Myocyte (in vitro differentiated cells): Measurements from ENCODE around the gene CCDC188. TPM values are rescaled to one million over a fixed set of nuclear protein-coding genes. Genes with fewer than 3 reads are reported as not detected.

Experiments used
- DNase-seq: peaks from one replicate; pipeline ENCODE4 v3.0.0-alpha.2; 2012; ENCODE audit warnings: low read depth
- total RNA-seq: library from RNA; depleted of rRNA; stranded (reverse); fragments of >200 nt; gene quantifications from 2 replicates; pipeline ENCODE4 v1.2.3, GENCODE V29; 2014

Gene CCDC188
- total RNA-seq, 1 donor from 2014 or later, result 0.40 TPM

DNA sequence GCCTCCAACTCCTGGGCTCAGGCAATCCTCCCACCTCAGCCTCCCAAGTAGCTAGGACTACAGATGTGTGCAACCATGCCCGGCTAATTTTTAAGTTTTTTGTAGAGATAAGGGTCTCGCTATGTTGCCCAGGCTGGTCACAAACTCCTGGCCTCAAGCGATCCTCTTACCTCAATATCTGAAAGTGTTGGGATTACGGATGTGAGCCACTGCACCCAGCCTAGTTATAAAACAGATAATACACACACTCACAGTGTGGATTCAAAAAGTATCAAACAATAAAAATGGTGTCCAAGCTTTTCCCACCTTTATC is 377 bp upstream of the CCDC188 start:
- DNase-seq, result no peak

DNA sequence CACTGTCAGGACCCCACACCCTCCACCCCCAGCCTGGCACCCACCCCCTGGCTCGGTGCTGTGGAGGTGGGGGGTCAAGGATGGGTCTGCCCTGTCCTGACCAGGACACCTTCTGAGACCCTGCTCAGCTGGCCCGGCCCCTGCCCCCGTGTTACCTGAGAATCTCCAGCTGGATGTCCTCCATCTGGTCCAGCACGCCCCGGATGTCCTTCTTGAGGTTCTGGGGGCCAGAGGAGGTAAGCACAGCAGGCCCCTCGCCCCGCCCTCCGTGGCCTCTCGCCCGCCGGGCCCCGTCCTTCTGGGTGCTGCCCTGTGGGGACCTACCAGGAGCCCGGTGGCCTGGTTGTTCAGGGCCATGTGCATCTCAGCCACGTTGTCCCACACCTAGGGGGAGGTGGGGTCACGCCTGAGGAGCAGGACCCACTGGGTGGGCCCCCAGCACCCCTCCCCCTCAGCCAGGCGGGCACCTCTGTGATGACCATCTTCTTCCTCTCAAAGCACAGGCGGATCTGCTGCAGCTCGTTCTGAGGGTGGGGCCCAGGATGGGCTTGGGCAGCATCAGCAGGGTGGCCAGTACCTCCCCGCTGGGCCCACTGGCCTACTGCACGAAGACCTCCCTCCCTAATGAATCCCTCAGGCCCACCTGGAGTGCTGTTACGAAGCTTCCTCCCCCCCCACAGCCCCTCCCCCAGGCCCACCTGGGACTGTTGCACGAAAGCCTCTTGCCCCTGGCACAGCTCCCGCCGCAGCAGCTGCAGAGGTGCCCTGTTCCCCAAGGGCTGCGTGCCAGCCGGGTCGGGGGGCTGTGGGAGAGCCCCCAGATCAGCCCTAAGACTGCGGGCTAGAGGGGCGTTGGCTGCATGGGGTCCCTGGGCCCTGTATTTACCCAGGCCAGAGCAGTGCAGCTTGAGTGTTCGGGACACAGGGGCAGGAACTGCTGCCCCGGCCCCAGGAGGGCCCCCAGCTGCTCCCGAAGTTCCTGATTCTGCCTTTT is 1.3 kb downstream of the CCDC188 start:
- no peak for DNase-seq

DNA sequence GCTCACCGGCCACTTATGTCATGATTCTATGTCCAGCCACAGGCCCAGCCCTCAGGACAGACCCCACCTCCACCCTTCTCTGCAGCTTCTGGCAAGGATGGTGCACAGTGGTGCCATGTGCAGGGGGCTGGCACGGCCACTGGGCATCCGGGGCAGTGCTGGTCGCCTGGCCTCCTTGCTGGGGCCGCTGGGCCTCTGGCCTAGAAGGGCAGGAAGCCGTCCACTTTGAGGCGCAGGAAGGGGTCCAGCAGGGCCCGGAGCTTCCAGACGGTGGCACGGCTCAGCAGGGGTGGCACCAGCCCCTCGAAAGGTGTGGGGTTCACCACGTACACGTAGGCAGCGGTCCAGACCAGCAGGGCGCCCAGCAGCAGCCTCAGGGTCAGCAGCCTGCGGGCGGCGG is 2.4 kb downstream of the CCDC188 start:
- no peak for DNase-seq

DNA sequence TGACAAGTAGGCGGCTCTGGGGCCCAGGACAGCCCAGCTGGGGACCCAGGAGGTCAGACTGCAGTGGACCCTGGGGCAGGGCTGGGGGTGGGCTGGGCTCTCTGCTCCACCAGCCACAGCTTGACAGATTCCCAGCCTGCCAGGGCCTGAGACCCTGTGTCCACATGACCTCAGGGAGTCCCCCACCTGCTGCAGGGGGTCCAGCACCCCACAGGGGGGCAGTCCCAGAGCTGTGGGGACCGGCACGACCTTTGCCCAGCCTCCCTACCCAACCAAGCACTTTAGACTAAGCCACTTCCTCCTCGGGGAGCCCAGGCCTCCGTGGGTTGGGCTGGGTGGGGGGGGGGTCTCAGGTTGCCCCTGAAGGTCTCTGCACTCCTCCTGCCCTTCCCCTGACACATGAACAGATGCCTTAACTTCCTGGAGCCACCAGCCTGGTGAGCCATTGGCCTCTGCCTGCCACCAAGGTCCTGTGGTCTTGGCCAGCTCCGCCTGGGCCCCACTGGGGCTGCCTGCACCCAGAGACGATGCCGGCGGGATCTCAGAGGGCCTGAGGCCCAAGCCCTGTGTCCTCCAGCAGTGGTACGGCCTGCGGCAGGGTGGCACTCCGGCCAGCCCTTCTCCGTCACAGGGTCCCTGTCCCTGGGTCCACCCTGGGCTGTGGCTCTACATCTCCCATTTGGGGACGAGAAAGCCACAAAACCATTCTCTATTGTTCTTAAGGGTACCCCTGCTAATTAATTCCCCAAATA is 3.4 kb downstream of the CCDC188 start:
- DNase-seq, result no peak

DNA sequence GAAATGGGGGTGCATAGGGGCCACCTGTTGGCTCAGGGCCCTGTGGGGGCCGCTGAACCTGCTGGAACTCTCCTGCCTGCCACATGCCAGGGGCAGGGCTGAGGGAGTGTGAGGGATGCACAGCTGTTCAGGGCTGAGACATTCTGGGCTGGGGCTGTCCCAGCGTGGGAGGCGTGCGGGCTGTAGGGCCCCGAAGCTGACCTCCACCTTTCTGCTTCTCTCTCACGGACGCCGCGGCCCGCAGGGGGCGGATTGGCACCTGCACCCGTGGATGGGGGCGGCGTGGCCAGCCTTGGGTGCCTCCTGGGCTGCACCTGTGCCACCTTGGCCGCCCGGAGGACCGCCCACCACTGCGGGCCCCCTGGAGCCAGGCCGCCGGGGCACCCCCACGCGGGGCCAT is 4.1 kb downstream of the CCDC188 start:
- peak; percentile 57 for DNase-seq

DNA sequence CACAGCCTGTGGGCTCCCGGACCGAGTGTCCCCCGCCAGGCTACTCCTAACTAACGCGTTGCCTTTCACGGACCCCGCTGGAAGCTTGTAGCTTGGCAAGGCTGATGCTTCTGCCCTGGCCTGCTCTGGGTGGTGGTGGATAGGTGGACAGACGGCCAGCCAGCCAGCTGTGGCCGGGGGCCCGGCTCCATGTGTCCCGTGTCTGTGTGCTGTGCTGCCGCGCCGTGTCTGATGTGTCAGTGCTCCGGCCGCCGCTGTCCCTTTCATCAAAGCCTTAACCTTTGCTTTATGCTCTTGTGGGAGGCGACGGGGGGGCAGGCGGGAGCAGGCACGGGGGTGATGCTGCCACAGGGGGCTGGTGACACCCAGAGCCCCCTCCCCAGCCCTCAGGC is 5.0 kb downstream of the CCDC188 start:
- no peak for DNase-seq

DNA sequence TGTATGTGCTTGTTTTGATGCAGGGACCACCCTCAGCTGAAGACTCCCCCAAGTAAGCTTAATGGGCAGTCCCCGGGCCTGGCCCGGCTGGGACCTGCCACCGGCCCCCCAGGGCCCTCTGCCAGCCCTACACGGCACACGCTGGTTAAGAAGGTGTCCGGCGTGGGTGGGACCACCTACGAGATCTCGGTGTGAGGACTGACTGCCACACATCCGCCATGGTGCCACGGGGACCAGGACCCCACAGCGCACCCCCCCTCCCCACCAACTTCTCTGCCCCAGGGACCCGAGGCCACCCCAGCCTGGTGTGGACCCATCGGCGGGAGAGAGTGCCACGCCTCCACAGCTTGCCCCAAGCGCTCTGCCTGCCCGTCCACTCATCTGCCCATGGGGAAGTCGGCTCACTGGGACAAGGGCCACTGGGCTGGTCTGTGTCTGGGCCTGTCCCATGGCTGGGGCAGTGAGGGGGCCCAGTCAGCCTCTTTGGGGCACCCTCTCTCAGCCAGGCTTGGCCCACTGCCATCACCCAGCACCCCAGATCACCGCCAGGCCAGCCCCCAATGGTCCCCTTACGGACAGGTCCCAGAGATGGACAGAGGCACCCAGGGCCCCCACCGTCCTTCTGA is 5.5 kb downstream of the CCDC188 start:
- DNase-seq, result no peak

DNA sequence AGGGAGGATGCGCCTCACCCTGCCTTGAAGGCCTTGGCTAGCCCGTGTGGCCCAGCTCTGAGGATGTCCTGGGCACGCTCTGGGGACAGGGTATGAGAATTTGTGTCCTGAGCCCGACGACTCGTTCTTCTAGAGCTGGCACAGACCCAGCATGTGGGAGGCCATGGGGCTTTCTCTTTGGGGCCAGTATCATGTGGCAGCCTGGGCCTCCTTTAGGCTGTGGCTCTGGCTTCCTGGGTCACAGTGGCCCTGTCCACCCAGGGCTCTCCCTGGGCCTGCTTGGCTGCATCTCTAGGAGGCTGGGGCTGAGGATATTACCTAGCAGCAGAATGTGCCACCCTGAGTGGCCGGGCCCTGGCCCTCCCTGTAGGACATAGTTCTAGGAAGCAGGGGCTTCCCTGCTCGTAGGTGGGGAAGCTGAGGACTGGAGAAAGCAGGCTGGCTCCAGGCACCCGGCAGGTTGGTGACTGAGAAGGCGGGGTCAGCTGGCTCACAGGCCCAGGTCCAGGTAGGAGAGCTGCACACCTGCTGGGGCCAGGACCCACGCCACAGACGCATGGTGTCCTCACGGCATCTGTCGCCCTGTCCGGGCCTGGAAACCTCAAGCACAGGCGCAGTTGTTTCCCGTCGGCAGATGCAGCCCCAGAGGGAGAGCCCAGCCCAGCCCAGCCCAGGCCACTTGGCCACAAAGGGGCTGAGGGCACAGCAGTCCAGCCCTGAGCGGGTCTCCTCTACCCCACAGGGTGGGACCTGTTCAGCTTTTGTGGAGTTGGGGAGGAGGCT is 6.8 kb downstream of the CCDC188 start:
- DNase-seq, result peak; percentile 62

DNA sequence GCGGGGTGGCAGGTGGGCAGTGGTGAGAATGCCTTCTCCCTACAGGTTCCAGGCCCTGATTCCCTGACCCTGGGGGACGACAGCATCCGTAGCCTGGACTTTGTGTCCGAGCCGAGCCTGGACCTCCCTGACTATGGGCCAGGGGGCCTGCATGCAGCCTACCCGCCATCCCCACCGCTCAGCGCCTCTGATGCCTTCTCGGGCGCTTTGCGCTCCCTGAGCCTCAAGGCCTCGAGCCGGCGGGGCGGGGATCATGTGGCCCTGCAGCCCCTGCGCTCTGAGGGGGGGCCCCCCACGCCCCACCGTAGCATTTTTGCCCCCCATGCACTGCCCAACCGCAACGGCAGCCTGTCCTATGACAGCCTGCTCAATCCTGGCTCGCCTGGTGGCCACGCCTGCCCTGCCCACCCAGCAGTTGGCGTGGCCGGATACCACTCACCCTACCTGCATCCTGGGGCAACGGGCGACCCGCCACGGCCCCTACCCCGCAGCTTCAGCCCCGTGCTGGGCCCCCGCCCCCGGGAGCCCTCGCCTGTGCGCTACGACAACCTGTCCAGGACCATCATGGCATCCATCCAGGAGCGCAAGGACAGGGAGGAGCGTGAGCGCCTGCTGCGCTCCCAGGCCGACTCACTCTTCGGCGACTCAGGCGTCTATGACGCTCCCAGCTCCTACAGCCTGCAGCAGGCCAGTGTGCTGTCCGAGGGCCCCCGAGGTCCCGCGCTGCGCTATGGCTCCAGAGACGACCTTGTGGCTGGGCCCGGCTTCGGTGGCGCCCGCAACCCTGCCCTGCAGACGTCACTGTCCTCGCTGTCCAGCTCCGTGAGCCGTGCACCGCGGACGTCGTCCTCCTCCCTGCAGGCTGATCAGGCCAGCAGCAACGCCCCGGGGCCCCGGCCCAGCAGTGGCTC is 7.9 kb downstream of the CCDC188 start:
- no peak for DNase-seq

DNA sequence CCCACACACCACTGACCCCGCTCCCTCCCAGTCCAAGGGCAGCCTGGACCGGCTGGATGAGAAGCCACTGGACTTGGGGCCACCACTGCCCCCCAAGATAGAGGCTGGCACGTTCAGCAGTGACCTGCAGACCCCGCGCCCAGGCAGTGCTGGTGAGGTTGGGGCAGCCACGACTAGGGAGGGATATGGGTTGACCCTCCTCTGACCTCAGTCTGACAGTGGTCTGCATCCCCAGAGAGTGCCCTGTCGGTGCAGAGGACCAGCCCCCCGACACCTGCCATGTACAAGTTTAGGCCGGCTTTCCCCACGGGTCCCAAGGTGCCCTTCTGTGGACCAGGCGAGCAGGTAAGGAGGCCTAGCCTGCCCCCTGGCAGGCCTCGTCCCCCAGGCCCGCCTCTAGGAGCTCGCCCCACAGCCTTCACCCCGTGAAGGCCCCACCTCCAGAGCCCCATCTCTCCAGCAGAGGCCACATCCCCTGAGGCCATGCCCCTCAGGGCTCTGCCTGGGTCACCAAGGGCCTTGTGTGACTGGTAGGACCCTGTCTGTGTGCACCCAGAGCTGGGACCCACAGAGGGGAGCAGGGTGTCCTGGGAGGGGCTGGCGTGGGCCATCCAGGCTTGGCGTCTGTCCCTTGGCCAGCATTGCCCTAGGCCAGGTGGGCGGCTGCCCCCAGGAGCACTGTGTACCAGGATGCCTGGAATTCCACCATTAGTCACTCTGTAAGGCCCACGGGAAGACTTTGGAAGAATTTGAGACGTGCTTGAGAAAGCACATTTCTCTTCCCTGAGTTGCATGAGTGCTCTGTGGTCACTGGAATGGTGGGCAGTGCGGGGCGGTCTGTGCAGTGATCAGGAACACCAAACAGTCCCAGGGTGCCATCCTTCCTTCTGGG is 9.4 kb downstream of the CCDC188 start:
- DNase-seq, result peak; percentile 61

DNA sequence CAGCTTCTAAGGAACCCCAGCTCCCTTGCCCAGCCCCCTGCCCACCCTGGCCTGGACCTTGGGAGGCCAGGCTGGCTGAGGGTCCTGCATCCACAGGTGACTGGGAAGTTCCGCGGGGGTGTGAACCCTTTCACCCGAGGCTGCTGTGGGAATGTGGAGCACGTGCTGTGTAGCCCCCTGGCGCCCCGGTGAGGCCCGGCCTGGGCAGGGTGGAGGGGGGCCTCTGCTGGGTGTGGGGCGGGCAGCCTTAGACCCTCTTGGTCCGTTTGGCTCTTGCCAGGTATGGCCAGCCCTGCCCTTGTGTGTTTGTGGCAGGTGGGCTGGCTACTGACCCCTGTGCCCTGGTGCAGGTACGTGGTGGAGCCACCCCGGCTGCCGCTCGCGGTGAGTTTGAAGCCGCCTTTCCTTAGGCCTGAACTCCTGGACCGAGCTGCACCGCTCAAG is 10.3 kb downstream of the CCDC188 start:
- DNase-seq, result no peak

DNA sequence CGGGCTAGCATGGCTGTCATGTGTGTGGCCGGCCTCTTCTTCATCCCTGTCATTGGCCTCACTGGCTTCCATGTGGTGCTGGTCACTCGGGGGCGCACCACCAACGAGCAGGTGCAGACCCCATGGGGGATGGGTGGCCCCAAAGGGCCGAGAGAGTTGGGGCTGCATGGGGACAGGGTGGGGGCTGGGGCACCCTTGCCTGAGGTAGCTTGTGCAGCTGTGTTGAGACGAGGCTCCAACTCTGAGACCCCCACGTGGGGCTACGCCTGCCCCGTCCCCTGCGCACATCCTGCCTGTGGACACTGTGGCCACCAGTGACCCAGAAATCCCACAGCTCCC is 10.8 kb downstream of the CCDC188 start:
- DNase-seq, result no peak

DNA sequence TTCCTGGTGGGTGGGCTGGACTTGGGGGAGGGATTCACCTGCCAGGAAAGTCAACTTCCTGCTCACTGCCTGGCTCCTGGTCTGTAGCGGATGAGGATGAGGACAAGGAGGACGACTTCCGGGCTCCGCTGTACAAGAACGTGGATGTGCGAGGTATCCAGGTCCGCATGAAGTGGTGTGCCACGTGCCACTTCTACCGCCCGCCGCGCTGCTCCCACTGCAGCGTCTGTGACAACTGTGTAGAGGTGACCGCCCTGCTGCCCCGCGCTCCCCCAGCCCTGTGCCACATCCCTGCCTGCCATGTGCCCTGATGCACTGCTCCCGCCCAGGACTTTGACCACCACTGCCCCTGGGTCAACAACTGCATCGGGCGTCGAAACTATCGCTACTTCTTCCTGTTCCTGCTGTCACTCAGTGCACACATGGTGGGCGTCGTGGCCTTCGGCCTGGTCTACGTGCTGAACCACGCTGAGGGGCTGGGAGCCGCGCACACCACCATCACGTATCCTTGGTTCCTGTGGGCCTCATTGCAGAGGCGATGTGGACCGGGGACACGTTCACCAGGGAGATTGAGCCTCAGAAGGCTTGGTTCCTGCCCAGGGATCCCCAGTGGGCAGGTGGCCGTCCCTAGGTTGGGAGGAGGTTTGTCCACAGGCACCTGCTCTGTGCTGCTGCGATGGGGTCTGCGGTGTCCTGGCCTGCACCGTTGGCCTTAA is 11.3 kb downstream of the CCDC188 start:
- DNase-seq, result no peak

DNA sequence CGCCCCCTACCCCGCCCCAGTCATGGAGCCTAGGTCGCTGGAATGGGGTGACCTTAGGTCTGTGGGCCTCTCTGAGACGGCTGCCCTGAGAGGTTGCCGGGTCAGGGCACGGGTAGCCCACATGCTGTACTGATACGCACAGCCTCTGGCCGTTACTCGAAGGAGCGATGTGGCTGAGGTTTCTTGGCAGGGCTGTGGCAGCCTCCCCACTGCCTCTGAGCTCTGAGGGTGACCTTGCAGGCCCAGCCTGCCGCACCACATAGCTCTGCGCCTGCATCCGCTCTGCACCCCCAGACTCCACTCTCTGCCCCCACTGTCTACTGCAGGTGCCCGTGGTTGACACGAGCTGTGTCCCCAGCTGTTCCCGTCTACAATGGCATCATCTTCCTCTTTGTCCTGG is 12.0 kb downstream of the CCDC188 start:
- no peak for DNase-seq

DNA sequence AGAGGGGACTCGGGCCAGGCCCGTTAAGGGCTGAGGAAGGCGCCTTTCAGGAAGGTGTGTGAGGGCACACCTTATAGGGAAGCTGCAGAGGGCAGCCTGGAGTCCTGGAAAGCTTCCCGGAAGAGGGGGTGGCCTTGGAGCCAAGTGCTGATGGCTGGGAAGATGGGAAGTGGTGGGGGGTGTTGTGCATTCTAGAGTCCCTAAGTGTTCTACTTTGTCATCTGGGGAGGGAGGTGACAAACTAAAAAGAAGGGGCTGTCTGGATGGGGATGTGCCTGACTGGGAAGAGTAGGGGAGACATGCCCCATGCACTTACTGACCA is 12.5 kb downstream of the CCDC188 start:
- peak; percentile 28 for DNase-seq

DNA sequence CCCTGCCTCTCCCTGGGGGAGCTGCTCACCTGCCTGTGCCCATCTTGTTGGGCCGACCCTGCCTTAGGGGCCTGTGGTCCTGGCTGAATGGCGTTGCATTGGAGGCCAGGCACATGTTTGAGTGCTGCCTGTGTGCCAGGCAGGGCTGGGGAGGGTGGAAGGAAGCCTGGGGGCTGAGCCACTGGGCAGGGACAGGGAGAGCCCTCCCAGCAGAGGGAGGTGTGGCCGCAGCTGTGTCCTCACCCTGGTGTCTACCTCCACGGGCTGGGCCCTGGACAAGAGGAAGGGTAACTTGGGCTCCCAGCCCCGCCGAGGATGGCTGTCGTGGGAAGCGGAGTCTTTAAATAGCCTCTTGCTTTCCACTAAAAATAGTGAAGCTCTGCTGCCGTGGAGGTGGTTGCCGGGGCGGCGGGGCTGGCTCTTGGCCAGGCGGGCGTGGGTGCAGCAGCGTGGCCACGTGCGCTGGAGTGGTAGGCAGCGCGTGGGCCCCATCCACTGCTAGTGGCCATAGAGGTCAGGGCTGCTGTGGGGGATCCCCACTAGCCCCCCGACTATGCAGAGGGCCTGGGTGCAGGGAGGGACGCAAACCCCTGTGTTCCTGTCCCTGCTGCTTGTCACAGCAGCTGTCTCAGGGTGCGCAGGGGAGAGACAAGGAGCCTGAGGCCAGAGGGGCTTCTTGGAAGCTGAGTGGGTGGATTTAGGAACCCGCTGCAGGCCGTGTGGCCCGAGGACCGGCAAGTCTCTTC is 13.0 kb downstream of the CCDC188 start:
- DNase-seq, result peak; percentile 78

DNA sequence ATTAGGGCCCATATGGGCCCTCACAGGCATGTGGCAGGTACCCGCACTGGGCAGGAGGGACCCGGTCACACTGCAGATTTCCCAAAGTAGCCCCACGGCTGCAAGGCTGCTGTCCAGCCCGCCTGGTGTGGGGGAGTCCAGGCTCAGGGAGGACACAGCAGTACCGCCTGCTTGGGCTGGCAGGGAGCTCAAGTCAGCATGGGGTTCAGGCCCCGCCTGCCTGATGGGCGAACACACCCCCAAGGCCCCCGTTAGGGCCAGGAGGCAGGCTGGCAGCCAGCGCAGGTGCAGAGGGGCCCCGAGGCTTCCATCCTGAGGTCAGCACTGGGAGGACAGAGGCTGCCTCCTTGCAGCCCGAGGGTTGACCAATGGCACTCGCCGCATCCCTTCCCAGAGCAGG is 13.7 kb downstream of the CCDC188 start:
- DNase-seq, result no peak

DNA sequence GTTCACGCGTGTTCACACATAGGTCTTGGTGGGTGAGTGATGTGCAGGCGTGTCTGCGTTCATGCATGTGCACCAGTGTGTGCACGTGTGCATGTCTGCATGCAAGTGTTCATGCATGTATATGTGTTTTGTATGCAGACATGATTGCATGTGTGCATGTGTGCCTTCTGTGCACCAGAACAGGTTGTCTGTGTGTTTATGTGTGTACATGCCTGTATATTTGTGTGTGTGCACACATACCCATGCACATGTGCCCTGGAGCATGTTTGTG is 14.3 kb downstream of the CCDC188 start:
- DNase-seq, result no peak
